Measurements from ENCODE around the gene SDSL. TPM values are rescaled to one million over a fixed set of nuclear protein-coding genes. Genes with fewer than 3 reads are reported as not detected.

SDSL gene
- total RNA-seq, 2 donors from 2014 or later, result 0.42 TPM; not detected in 1

DNA sequence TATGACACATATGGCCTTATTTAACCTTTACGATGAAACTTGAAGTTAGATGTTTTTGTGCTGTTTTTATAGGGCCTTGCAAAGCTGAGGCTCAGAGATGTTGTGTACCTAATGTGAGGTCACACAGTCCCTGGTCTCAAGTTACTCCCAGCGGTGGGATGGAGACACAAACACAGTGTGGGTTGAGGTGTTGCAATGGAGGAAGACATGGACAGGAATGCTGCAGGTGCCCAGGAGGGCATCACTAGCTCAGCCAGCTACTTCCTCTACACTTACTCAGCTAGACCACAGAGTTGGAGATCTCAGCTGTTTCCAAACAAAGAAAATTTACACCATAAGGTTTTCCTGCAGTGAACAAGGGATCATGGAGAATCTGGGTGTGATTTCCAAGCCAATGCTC is 34.0 kb downstream of the SDSL start:
- Mint-ChIP-seq H3K27me3 (peaks cover 49% of the 10 kb centered on the region), H3K27ac (no peak overlapping the region), H3K36me3 (ENCODE audit: low read depth) (no peaks in the 10 kb centered on the region), H3K4me3 (no peak overlapping the region), H3K4me1 (no peaks in the 10 kb centered on the region)
- DNase-seq, result no peak
- ATAC-seq, result no peak
- H3K9me3 ChIP-seq (ENCODE audit: control insufficient read depth, low read length, poor library complexity, severe bottlenecking), result no peaks in the 10 kb centered on the region

DNA sequence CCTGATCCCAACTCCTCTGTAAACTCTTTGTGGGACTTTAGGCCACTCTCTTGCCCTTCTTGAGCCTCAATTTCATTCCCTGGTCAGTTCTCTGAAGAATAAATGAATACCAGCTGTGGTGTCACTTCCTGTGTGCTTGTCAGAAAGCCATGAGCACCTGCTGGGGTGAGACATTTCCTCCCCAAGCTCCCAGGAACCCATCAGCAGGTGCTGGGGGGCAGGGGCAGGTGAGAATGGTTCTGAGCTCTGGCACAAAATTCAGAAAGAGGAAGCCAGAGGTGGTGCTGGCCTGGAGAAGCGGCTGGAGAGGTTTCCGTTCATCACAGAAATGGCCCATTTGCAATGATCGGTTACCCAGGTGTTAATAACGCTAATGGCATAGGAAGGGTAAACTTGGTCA is 34.6 kb downstream of the SDSL start:
- no peak for ATAC-seq
- no peaks in the 10 kb centered on the region for H3K36me3 Mint-ChIP-seq (ENCODE audit: low read depth)
- no peaks in the 10 kb centered on the region for H3K4me1 Mint-ChIP-seq
- DNase-seq, result no peak
- H3K9me3 ChIP-seq (ENCODE audit: control insufficient read depth, low read length, poor library complexity, severe bottlenecking), result no peaks in the 10 kb centered on the region
- H3K4me3 Mint-ChIP-seq, result no peak overlapping the region
- peaks cover 55% of the 10 kb centered on the region for H3K27me3 Mint-ChIP-seq
- peak overlapping the region; percentile 11 for H3K27ac Mint-ChIP-seq

GRCh38 chr12:113457185-113457584 is 35.0 kb downstream of the SDSL start:
- no peak overlapping the region for H3K4me3 Mint-ChIP-seq
- no peak for DNase-seq
- no peaks in the 10 kb centered on the region for H3K9me3 ChIP-seq (ENCODE audit: control insufficient read depth, low read length, poor library complexity, severe bottlenecking)
- peaks cover 56% of the 10 kb centered on the region for H3K27me3 Mint-ChIP-seq
- no peaks in the 10 kb centered on the region for H3K36me3 Mint-ChIP-seq (ENCODE audit: low read depth)
- H3K27ac Mint-ChIP-seq, result peak overlapping the region; percentile 11
- no peaks in the 10 kb centered on the region for H3K4me1 Mint-ChIP-seq
- no peak for ATAC-seq

DNA sequence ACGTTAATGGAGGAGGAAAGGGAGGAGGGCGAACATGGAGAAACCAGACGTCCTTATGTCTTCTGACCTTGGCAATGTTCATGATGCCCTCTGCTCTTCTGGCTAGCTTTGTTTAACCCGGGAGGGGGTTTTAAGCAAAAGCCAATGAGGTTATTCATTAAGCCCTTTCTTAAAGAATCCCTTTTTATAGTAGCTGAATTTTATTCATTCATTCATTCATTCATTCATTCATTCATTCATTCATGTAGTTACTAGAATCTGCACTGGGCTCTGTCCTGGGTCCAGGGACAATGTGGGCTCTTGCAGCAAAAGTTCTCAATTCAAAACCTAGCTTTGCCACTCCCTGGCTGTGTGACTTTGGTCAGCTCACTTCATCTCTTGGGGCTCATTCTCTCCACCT is 35.5 kb downstream of the SDSL start:
- no peak overlapping the region for H3K27ac Mint-ChIP-seq

DNA sequence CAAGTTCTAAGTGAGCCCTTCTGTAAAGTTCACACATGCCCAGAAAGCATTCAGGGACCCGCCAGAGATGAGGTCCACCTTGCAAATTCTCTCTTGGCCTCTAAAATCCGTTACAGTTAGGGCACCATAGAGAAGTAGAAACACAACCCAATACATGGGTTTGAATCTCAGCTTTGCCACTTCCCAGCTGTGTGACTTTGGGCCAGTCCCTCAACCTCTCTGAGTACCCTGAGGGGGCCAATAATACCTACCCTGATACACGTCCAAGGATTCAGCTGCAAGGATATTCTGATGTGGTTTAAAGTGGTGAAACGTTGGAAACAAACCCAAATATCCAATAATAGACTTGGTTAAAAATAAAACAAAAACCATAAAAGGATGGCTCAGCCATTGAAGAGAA is 37.8 kb downstream of the SDSL start:
- no peak overlapping the region for H3K27ac Mint-ChIP-seq
- ATAC-seq (no peak), DNase-seq (no peak)
- H3K4me1 Mint-ChIP-seq, result peaks cover 12% of the 10 kb centered on the region
- peaks cover 79% of the 10 kb centered on the region for H3K27me3 Mint-ChIP-seq
- no peak overlapping the region for H3K4me3 Mint-ChIP-seq
- H3K36me3 Mint-ChIP-seq (ENCODE audit: low read depth), result peaks cover 4% of the 10 kb centered on the region
- no peaks in the 10 kb centered on the region for H3K9me3 ChIP-seq (ENCODE audit: control insufficient read depth, low read length, poor library complexity, severe bottlenecking)

More for the DNA sequence above, 35.5 kb downstream of the SDSL start:
- Mint-ChIP-seq H3K27me3 (peaks cover 61% of the 10 kb centered on the region), H3K4me3 (no peak overlapping the region), H3K36me3 (ENCODE audit: low read depth) (no peaks in the 10 kb centered on the region), H3K4me1 (peaks cover 3% of the 10 kb centered on the region)
- ATAC-seq (no peak), DNase-seq (no peak)
- H3K9me3 ChIP-seq (ENCODE audit: control insufficient read depth, low read length, poor library complexity, severe bottlenecking), result no peaks in the 10 kb centered on the region

DNA sequence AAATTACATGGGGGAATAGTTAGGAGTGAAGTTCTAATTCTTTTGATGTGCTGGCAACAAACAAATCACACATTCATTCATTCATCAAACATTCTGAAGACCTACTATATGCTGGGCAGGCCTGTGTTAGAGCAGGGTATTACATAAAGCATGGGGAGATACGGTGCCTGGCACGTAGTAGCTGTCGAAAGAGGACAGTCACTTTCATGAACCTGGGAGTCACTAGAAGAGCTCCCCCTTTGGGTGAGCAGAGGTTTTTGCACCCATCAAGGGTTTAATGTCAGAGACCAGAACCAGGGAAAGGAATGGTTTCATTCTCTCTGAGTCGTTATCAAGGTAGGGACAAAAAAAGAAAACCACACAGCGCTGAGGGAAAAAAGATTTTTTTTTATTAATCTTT is 39.5 kb downstream of the SDSL start:
- peaks cover 5% of the 10 kb centered on the region for H3K36me3 Mint-ChIP-seq (ENCODE audit: low read depth)
- H3K4me3 Mint-ChIP-seq, result peak overlapping the region; percentile 13
- H3K9me3 ChIP-seq (ENCODE audit: control insufficient read depth, low read length, poor library complexity, severe bottlenecking), result no peaks in the 10 kb centered on the region
- peaks cover 16% of the 10 kb centered on the region for H3K4me1 Mint-ChIP-seq
- DNase-seq (no peak), ATAC-seq (no peak)
- H3K27ac Mint-ChIP-seq, result no peak overlapping the region
- peaks cover 82% of the 10 kb centered on the region for H3K27me3 Mint-ChIP-seq

DNA sequence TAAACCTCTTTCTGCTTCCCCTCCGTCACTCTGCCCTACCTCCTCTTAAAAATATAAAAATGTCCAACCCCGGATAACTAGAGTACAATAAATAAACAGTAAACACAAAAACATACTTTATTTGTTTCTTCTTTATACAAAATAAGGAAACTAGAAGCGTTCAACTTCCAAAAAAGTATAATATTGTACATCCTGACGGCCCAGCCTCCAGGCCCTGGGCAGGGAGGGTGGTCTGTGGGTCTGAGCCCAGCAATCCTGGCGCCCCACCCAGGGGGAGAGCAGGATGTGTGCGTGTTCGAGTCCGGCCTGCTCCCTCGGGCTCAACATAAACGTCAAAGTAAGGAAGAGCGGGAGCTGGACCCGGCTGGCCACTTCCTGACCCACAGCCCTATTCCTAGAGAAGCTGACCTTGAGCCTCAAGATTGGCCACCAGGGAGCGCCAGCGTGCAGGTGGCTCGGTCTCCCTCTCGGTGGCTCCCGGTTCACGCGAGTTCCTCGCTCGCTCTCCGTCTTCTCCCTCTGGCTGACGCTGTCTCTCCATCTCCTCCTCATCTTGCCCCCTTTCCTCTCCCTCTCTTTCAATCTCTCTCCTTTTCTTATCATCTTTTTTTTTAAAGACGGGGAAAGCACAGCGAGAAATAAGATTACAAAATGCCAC is 40.1 kb downstream of the SDSL start:
- H3K27ac Mint-ChIP-seq, result no peak overlapping the region

DNA sequence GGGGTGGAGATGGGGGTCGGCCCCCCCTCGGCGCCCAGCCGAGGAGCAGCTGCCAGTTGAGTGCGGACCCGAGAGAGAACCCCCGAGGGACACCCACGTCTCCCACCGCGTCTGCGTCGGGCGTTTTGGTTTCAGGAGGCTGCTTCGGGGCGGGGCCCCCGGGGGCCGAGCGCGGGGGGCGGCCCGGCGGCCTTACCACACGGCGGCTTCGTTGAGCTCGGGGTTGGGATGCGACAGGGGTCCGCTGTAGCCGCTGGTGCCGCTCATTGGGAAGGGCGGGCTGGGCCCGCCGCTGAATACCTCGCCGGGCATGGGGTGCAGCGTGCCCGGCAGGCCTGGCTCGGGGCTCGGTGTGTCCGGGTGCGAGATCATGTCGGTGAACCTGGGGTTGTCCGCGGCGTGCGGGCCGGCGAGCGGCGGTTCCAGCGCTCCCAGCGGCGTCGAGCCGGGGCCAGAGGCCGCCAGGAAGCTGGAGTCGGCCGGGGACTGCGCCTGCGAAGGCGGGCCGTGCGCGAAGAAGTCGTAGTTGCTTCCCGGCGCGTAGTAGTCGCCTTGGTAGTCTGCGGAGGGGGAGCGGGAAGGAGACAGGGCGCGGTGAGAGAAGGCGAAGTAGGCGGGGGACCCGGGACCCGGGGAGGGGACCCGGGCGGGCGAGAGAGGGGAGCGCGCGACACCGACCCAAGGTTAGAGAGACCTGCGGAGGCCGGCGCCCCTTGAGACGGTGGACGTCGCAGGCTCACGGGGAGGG is 41.0 kb downstream of the SDSL start:
- peaks cover 75% of the 10 kb centered on the region for H3K27me3 Mint-ChIP-seq
- ATAC-seq (no peak), DNase-seq (no peak)
- peak overlapping the region; percentile 93 for H3K4me3 Mint-ChIP-seq
- H3K27ac Mint-ChIP-seq, result no peak overlapping the region
- peaks cover 20% of the 10 kb centered on the region for H3K4me1 Mint-ChIP-seq
- peaks cover 7% of the 10 kb centered on the region for H3K36me3 Mint-ChIP-seq (ENCODE audit: low read depth)
- H3K9me3 ChIP-seq (ENCODE audit: control insufficient read depth, low read length, poor library complexity, severe bottlenecking), result no peaks in the 10 kb centered on the region

More for the DNA sequence above, 40.1 kb downstream of the SDSL start:
- peak; percentile 79 for ATAC-seq
- Mint-ChIP-seq H3K36me3 (ENCODE audit: low read depth) (peaks cover 7% of the 10 kb centered on the region), H3K27me3 (peaks cover 81% of the 10 kb centered on the region), H3K4me3 (peak overlapping the region; percentile 93), H3K4me1 (peaks cover 20% of the 10 kb centered on the region)
- peak; percentile 32 to 62 (median 42) for DNase-seq
- H3K9me3 ChIP-seq (ENCODE audit: control insufficient read depth, low read length, poor library complexity, severe bottlenecking), result no peaks in the 10 kb centered on the region

DNA sequence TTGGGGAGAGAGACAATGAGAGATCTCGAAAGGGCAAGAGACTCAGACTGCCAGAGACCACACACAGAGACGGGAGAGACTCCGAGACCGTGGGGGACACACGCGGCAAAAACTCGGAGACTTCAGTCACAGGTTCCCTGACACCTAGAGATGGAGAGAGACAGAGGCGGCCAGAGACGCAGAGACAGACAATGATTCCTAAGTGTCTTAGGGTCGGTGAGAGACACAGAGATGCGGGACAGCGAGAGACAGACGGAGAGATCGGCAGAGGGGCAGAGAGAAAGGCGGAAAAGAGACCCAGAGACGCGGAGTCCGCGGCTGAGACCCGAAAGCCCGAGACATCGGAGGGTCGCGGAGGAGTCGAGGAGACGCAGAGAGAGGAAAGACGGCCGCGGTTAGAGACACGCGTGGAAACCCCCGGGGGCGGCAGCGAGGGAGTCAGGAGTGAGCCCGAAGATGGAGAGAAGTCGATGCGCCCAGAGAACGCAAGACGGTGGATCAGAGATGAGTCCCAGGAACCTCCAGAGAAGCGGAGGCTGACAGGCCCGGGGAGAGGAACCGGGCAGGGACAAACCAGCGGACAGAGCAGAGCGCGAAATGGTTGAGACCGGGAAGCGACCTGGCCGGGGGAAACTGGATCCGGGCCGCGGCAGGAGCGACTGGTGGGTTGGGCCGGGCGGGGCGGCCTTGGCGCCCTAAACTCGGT is 41.7 kb downstream of the SDSL start:
- ATAC-seq (no peak), DNase-seq (no peak)
- H3K4me1 Mint-ChIP-seq, result peaks cover 20% of the 10 kb centered on the region
- peaks cover 7% of the 10 kb centered on the region for H3K36me3 Mint-ChIP-seq (ENCODE audit: low read depth)
- H3K27ac Mint-ChIP-seq, result no peak overlapping the region
- peak overlapping the region; percentile 93 for H3K4me3 Mint-ChIP-seq
- peaks cover 73% of the 10 kb centered on the region for H3K27me3 Mint-ChIP-seq
- no peaks in the 10 kb centered on the region for H3K9me3 ChIP-seq (ENCODE audit: control insufficient read depth, low read length, poor library complexity, severe bottlenecking)

- Mint-ChIP-seq H3K27me3 (peaks cover 73% of the 10 kb centered on the region), H3K27ac (no peak overlapping the region), H3K4me1 (peaks cover 20% of the 10 kb centered on the region), H3K36me3 (ENCODE audit: low read depth) (peaks cover 7% of the 10 kb centered on the region), H3K4me3 (peak overlapping the region; percentile 93)
- H3K9me3 ChIP-seq (ENCODE audit: control insufficient read depth, low read length, poor library complexity, severe bottlenecking), result no peaks in the 10 kb centered on the region
- ATAC-seq (no peak), DNase-seq (no peak)
These were observed 42.2 kb downstream of the SDSL start for GRCh38 chr12:113464452-113464775.

DNA sequence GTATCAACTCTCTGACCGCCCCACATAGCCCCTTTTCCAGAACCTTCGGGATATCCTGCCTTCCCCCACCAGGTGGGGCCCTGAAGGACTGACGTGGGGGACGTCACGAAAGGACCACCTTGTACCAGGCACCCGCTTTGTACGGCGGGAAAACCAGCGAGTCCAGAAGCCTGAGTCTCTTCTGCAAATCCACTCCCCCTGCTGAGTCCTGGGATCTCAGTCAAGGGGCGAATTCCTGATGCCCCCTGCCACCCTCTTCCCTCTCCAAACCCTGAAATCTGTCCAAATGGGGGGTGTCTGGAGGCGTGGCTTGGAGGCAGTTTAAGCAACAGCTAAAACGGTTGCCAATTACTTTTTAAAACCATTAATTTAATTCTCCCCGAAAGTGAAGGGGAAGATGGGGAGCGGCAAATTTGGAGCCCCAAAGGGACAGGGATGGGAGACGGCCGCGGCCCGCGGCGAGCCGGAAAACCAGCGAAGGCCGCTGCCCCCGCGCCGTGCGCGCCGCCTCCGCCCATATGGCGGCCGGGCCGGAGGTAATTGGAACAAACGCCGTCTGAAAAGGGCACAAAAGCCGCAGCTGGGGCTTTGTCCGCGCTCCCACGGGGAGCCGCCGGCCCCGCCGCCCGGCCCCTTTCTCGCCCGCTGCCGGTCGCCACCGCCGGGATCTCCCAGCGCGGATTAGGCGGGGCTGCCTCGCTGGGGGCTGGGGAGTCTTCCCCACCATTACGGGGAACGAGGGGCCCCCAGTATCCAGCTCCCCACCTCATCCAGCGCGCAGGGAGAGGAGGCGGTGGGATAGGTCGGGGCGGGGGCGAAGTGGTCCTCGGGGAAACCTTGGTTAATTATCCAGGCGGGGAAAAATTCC is 42.9 kb downstream of the SDSL start:
- no peaks in the 10 kb centered on the region for H3K9me3 ChIP-seq (ENCODE audit: control insufficient read depth, low read length, poor library complexity, severe bottlenecking)
- Mint-ChIP-seq H3K36me3 (ENCODE audit: low read depth) (peaks cover 7% of the 10 kb centered on the region), H3K4me1 (peaks cover 20% of the 10 kb centered on the region), H3K4me3 (peak overlapping the region; percentile 93), H3K27ac (no peak overlapping the region), H3K27me3 (peaks cover 73% of the 10 kb centered on the region)
- ATAC-seq, result no peak
- no peak for DNase-seq

- H3K9me3 ChIP-seq (ENCODE audit: control insufficient read depth, low read length, poor library complexity, severe bottlenecking), result no peaks in the 10 kb centered on the region
- no peak overlapping the region for H3K27ac Mint-ChIP-seq
- H3K27me3 Mint-ChIP-seq, result peaks cover 73% of the 10 kb centered on the region
- H3K4me3 Mint-ChIP-seq, result peak overlapping the region; percentile 73
- H3K4me1 Mint-ChIP-seq, result peaks cover 23% of the 10 kb centered on the region
- ATAC-seq (no peak), DNase-seq (no peak)
- H3K36me3 Mint-ChIP-seq (ENCODE audit: low read depth), result peaks cover 7% of the 10 kb centered on the region
These were observed 43.8 kb downstream of the SDSL start for GRCh38 chr12:113465808-113466453.
